Left lung (tissue), 10 donors: ENCODE results near the gene ZNF778. TPM values are rescaled to one million over a fixed set of nuclear protein-coding genes. Genes with fewer than 3 reads are reported as not detected.

ENCODE experiments used
- ATAC-seq: fragments of 200-7000 bp; cut with Tn5 transposase; one replicate; pipeline ENCODE4 v1.9.1; 2020; ENCODE audit warnings: moderate library complexity
- DNase-seq, 4 donors: peaks; one replicate each; pipeline ENCODE4 v3.0.0-alpha.2; 2013 to 2020
- H3K27ac ChIP-seq, 2 donors: fragments of 200-600 bp; sonication (generic) in 1 of 2; one replicate each; pipeline versions ENCODE4 v1.5.0 to v1.8.0; 2020 to 2021
- H3K27me3 ChIP-seq, 2 donors: fragments of 200-600 bp; sonication (generic) in 1 of 2; one replicate each; pipeline versions ENCODE4 v1.5.0 to v1.8.0; 2020 to 2021
- H3K36me3 ChIP-seq, 2 donors: fragments of 200-600 bp; sonication (generic) in 1 of 2; one replicate each; pipeline versions ENCODE4 v1.5.0 to v1.8.0; 2020 to 2021
- H3K4me1 ChIP-seq, 2 donors: fragments of 200-600 bp; one replicate each; pipeline ENCODE4 v1.8.0; 2021
- H3K4me3 ChIP-seq, 2 donors: fragments of 200-600 bp; sonication (generic) in 1 of 2; one replicate each; pipeline versions ENCODE4 v1.5.0 to v1.8.0; 2020 to 2021; ENCODE audit warnings: mild to moderate bottlenecking in 1 of 2
- H3K9me3 ChIP-seq, 2 donors: fragments of 200-600 bp; sonication (generic) in 1 of 2; one replicate each; pipeline versions ENCODE4 v1.5.0 to v1.8.0; 2020 to 2021
- CTCF ChIP-seq, 2 donors: fragments of 200-600 bp; sonication (generic) in 1 of 2; IDR thresholded peaks; one replicate each; pipeline versions ENCODE4 v1.5.0 to v1.8.0; 2021; ENCODE audit warnings: antibody characterized with exemption in 2 of 2
- intact Hi-C, 2 donors: fragments of 100-400 bp; cut with DNase I; formaldehyde crosslinking; loops; one replicate each; pipeline versions ENCODE4 v1.11.2 to v1.14.2; 2022
- polyA plus RNA-seq, 6 donors: library from polyadenylated mRNA; unstranded; fragments of 120-200 nt; gene quantifications; one replicate each; pipeline ENCODE4 v1.2.1, GENCODE V29; 2013; ENCODE audit not compliant: insufficient read length in 6 of 6
- total RNA-seq, 2 donors: library from RNA; stranded (reverse); fragmentation: NEBNext Ultra II Directional; extraction: Animal tissue kit (Norgen Biotek cat#: 25700); gene quantifications; one replicate each; pipeline ENCODE4 v1.2.1, GENCODE V29; 2021
- donor health status: DM: no; HTN: yes; CAD: no.
- donor health status: DM: no; HTN: no; CAD: no.

ZNF778 gene
- total and polyA plus RNA-seq, 8 donors, result 4.0 to 9.5 (median 6.1) TPM

GRCh38 chr16:89177501-89177900 is 40.0 kb upstream of the ZNF778 start:
- no peaks in the 10 kb centered on the region for H3K4me1 ChIP-seq
- DNase-seq (no peak), ATAC-seq (no peak)
- H3K27ac ChIP-seq, result no peak overlapping the region
- H3K36me3 ChIP-seq, result no peaks in the 10 kb centered on the region
- H3K9me3 ChIP-seq, result no peaks in the 10 kb centered on the region
- peaks cover 0 to 88% of the 10 kb centered on the region in 2 donors for H3K27me3 ChIP-seq
- H3K4me3 ChIP-seq, result no peak overlapping the region
- intact Hi-C loops, result no loop called here
- no peak for TF ChIP-seq CTCF (IDR thresholded peaks at IDR 0.05)

GRCh38 chr16:89178453-89179147 is 38.9 kb upstream of the ZNF778 start:
- H3K27ac ChIP-seq, result no peak overlapping the region
- intact Hi-C loops, result no loop called here

GRCh38 chr16:89179148-89179484 is 38.4 kb upstream of the ZNF778 start:
- H3K27ac ChIP-seq, result no peak overlapping the region
- intact Hi-C loops, result no loop called here
- no peaks in the 10 kb centered on the region for H3K36me3 ChIP-seq
- no peak overlapping the region for H3K4me3 ChIP-seq
- peaks cover 0 to 91% of the 10 kb centered on the region in 2 donors for H3K27me3 ChIP-seq
- ATAC-seq, result no peak
- H3K4me1 ChIP-seq, result no peaks in the 10 kb centered on the region
- no peak for TF ChIP-seq CTCF (IDR thresholded peaks at IDR 0.05)
- no peaks in the 10 kb centered on the region for H3K9me3 ChIP-seq
- DNase-seq, result no peak

More at GRCh38 chr16:89178453-89179147, 38.9 kb upstream of the ZNF778 start:
- ATAC-seq (no peak), DNase-seq (no peak)
- Histone ChIP-seq H3K4me1 (no peaks in the 10 kb centered on the region), H3K9me3 (no peaks in the 10 kb centered on the region), H3K36me3 (no peaks in the 10 kb centered on the region), H3K27me3 (peaks cover 0 to 89% of the 10 kb centered on the region in 2 donors), H3K4me3 (no peak overlapping the region)
- TF ChIP-seq CTCF (IDR thresholded peaks at IDR 0.05), result no peak

GRCh38 chr16:89179656-89180315 is 37.7 kb upstream of the ZNF778 start:
- Histone ChIP-seq H3K9me3 (no peaks in the 10 kb centered on the region), H3K36me3 (no peaks in the 10 kb centered on the region), H3K27me3 (peaks cover 0 to 92% of the 10 kb centered on the region in 2 donors), H3K27ac (no peak overlapping the region), H3K4me1 (no peaks in the 10 kb centered on the region), H3K4me3 (no peak overlapping the region)
- DNase-seq, result peak in 1 of 4 donors; percentile 69
- intact Hi-C loops, result no loop called here
- no peak for TF ChIP-seq CTCF (IDR thresholded peaks at IDR 0.05)
- ATAC-seq, result no peak

- no peak for ATAC-seq
- no peak overlapping the region for H3K27ac ChIP-seq
- H3K27me3 ChIP-seq, result peaks cover 0 to 55% of the 10 kb centered on the region in 2 donors
- peak in 1 of 4 donors; percentile 67 for DNase-seq
- H3K9me3 ChIP-seq, result no peaks in the 10 kb centered on the region
- H3K4me1 ChIP-seq, result no peaks in the 10 kb centered on the region
- H3K36me3 ChIP-seq, result no peaks in the 10 kb centered on the region
- TF ChIP-seq CTCF (IDR thresholded peaks at IDR 0.05), result no peak
- no peak overlapping the region for H3K4me3 ChIP-seq
- intact Hi-C loops, result no loop called here
These were observed 34.0 kb upstream of the ZNF778 start for GRCh38 chr16:89183463-89183862.
